Measurements from ENCODE around the gene AMBRA1.
"Not testable (repeated sequence)": the region's sequence is repeated elsewhere in the genome, so short reads cannot be mapped to it uniquely, and the experiment has no call there.

Gene AMBRA1

GRCh38 chr11:46615756-46616155 is 21.9 kb upstream of the AMBRA1 start:
- in situ Hi-C loops (cut with MboI; ENCODE audit: low sequenced_read_pairs) = no loop called here

GRCh38 chr11:46612326-46612725 is 18.5 kb upstream of the AMBRA1 start:
- in situ Hi-C loops (cut with MboI; ENCODE audit: low sequenced_read_pairs) = no loop called here

GRCh38 chr11:46611526-46612304 is 17.9 kb upstream of the AMBRA1 start:
- in situ Hi-C loops (cut with MboI; ENCODE audit: low sequenced_read_pairs) = no loop called here

GRCh38 chr11:46609386-46609785 is 15.6 kb upstream of the AMBRA1 start:
- in situ Hi-C loops (cut with MboI; ENCODE audit: low sequenced_read_pairs) = no loop called here

- in situ Hi-C loops (cut with MboI; ENCODE audit: low sequenced_read_pairs) = no loop called here
Measured at GRCh38 chr11:46607516-46607915, 13.7 kb upstream of the AMBRA1 start.

- in situ Hi-C loops (cut with MboI; ENCODE audit: low sequenced_read_pairs) = no loop called here
Measured at GRCh38 chr11:46604796-46605195, 11.0 kb upstream of the AMBRA1 start.

- in situ Hi-C loops (cut with MboI; ENCODE audit: low sequenced_read_pairs) = no loop called here
Measured at GRCh38 chr11:46603704-46604308, 10.0 kb upstream of the AMBRA1 start.

GRCh38 chr11:46601129-46601528 is 7.3 kb upstream of the AMBRA1 start:
- in situ Hi-C loops (cut with MboI; ENCODE audit: low sequenced_read_pairs) = no loop called here

GRCh38 chr11:46600194-46600960 is 6.6 kb upstream of the AMBRA1 start:
- in situ Hi-C loops (cut with MboI; ENCODE audit: low sequenced_read_pairs) = no loop called here

- in situ Hi-C loops (cut with MboI; ENCODE audit: low sequenced_read_pairs) = no loop called here
Measured at GRCh38 chr11:46599340-46600193, 5.7 kb upstream of the AMBRA1 start.

- in situ Hi-C loops (cut with MboI; ENCODE audit: low sequenced_read_pairs) = no loop called here
Measured at GRCh38 chr11:46597609-46598219, 3.9 kb upstream of the AMBRA1 start.

- in situ Hi-C loops (cut with MboI; ENCODE audit: low sequenced_read_pairs) = no loop called here
Measured at GRCh38 chr11:46597155-46597554, 3.3 kb upstream of the AMBRA1 start.

GRCh38 chr11:46594785-46595184 is 962 bp upstream of the AMBRA1 start:
- in situ Hi-C loops (cut with MboI; ENCODE audit: low sequenced_read_pairs) = no loop called here

- in situ Hi-C loops (cut with MboI; ENCODE audit: low sequenced_read_pairs) = no loop called here
Measured at GRCh38 chr11:46594374-46594700, 514 bp upstream of the AMBRA1 start.

GRCh38 chr11:46590740-46591605 is 2.9 kb downstream of the AMBRA1 start:
- in situ Hi-C loops (cut with MboI; ENCODE audit: low sequenced_read_pairs) = no loop called here

GRCh38 chr11:46588915-46589314 is 4.9 kb downstream of the AMBRA1 start:
- in situ Hi-C loops (cut with MboI; ENCODE audit: low sequenced_read_pairs) = no loop called here

- in situ Hi-C loops (cut with MboI; ENCODE audit: low sequenced_read_pairs) = no loop called here
Measured at GRCh38 chr11:46588131-46588530, 5.7 kb downstream of the AMBRA1 start.

- in situ Hi-C loops (cut with MboI; ENCODE audit: low sequenced_read_pairs) = not testable (repeated sequence)
Measured at GRCh38 chr11:46583513-46583912, 10.3 kb downstream of the AMBRA1 start.

- in situ Hi-C loops (cut with MboI; ENCODE audit: low sequenced_read_pairs) = no loop called here
Measured at GRCh38 chr11:46582588-46582987, 11.2 kb downstream of the AMBRA1 start.

- in situ Hi-C loops (cut with MboI; ENCODE audit: low sequenced_read_pairs) = no loop called here
Measured at GRCh38 chr11:46577058-46577457, 16.8 kb downstream of the AMBRA1 start.

Data from HL-60/S4 (cell line).